ENCODE measurements around the gene HERPUD2. TPM values are rescaled to one million over a fixed set of nuclear protein-coding genes. Genes with fewer than 3 reads are reported as not detected.
A peak's percentile ranks its signal among the peaks of the same experiment; 100 is the strongest.
"Not testable (repeated sequence)": the region's sequence is repeated elsewhere in the genome, so short reads cannot be mapped to it uniquely, and the experiment has no call there.

Gene HERPUD2
- total RNA-seq, 1 donor = 61.1 TPM

DNA sequence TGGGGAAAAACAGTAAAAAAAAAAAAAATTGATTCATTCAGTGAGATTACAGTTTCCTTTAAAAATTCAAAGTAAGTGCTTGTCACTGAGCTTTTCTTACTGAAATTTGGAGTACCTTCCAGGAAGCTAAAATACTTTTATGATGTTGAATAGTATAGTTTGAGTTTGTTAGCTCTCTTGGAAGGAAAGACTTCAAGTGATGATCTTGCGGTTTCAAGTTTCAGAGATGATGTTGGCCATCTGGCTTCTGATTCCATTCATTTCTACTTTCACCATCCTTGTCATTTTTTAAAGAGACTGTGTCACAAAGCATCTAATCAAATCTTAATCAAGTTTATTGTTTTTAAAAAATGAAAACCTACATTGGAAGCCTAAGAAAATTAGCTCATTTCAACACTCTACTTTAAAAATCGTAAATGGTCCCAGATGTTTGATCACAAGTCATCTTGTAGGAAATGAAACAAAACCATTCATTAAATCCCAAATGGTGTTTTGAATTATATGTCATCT lies 4.9 kb upstream of the HERPUD2 start:
- Histone ChIP-seq H3K9me3 (ENCODE audit: low read depth, low read length) (no peaks in the 10 kb centered on the region), H3K27me3 (ENCODE audit: insufficient read depth, low read length) (no peaks in the 10 kb centered on the region), H3K4me1 (ENCODE audit: insufficient read depth, low read length) (peaks cover 22% of the 10 kb centered on the region), H3K4me3 (ENCODE audit: low read length) (no peak overlapping the region)

DNA sequence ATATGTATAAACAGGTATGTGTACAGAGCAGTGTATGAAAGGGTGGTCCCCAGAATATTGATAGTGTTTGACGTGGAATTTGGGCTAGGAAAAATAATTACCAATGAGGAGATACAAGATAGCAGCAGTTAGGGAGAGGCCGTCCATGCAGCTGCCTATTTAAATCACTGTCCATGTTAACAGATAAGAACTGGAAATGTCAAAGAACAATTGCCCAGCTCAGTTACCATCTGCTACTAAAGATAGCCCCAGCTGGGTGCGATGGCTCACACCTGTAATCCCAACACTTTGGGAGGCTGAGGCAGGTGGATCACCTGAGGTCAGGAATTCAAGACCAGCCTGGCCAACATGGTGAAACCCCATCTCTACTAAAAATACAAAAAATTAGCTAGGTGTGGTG lies 3.4 kb upstream of the HERPUD2 start:
- not testable (repeated sequence) for H3K4me3 ChIP-seq (ENCODE audit: low read length); H3K27me3 ChIP-seq (ENCODE audit: insufficient read depth, low read length); H3K9me3 ChIP-seq (ENCODE audit: low read depth, low read length)
- H3K4me1 ChIP-seq (ENCODE audit: insufficient read depth, low read length) = peaks cover 31% of the 10 kb centered on the region

DNA sequence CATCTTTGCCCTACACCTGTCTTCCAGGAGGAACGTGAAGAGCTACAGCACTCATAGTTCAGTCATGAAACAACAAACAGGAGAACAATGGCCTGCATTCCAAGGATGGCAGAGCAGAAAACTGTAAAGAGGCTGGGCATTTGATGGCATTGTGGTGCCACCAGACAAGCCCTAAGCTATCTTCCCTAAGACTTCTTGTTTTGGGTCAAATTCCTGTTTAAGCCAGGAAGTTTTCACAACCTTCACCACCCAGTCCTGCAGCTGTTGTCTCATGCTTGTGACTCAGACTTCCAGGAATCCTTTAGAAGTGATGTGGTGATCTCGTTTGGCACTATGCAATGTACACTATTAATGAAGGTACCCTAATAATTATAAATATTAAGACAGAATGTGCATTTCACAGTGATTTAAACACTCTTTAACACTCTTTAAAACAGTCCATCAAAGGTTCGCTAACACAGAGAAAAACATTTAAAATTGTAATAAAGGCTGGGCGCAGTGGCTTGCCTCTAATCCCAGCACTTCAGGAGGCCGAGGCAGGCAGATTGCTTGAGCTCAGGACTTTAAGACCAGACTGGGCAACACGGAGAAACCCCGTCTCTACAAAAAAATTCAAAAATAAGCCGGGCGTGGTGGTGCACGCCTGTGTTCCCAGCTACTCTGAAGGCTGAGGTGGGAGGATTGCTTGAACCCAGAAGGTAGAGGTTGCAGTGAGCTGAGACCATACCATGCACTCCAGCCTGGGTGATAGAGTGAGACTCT lies 2.7 kb upstream of the HERPUD2 start:
- Histone ChIP-seq H3K27me3 (ENCODE audit: insufficient read depth, low read length) (no peaks in the 10 kb centered on the region), H3K9me3 (ENCODE audit: low read depth, low read length) (no peaks in the 10 kb centered on the region), H3K4me3 (ENCODE audit: low read length) (no peak overlapping the region), H3K4me1 (ENCODE audit: insufficient read depth, low read length) (peaks cover 38% of the 10 kb centered on the region)

DNA sequence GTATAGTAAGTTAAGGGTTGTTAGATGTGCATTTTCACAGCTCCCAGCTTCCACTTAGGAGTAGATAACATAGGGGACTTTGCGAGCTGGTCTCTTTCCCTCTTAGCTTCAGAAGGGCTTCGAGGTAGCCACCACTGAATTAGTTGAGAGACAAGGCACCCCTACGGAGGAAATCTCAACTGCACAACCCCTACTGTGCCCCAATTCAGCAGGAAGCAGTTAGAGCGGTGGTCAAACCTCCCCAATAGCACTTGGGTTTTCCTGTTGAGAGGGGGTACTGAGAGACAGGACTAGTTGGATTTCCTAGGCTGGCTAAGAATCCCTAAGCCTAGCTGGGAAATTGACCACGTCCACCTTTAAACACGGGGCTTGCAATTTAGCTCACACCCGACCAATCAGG lies 1.1 kb upstream of the HERPUD2 start:
- H3K4me3 ChIP-seq (ENCODE audit: low read length) = peak overlapping the region; percentile 90
- H3K4me1 ChIP-seq (ENCODE audit: insufficient read depth, low read length) = peaks cover 51% of the 10 kb centered on the region
- no peaks in the 10 kb centered on the region for H3K9me3 ChIP-seq (ENCODE audit: low read depth, low read length)
- H3K27me3 ChIP-seq (ENCODE audit: insufficient read depth, low read length) = no peaks in the 10 kb centered on the region

DNA sequence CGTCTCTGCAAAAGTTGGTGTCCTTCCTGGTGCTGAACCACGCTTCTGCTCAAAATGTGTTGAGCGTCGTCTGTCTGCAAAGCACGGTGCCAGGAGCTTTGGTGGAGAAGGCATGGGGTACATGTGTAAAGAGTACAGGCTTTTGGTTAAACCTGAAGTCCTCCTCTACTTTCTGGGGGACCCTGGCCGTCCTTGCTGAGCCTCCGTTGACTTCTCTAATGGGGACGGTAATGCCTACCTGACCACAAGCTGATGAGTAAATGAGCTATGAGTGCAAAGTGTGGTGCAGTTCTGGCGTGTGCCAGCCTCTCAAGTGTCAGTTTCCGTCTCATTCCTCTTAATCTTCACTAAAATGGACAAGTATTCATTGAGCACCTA lies 527 bp upstream of the HERPUD2 start:
- peaks cover 56% of the 10 kb centered on the region for H3K4me1 ChIP-seq (ENCODE audit: insufficient read depth, low read length)
- H3K4me3 ChIP-seq (ENCODE audit: low read length) = peak overlapping the region; percentile 90
- no peaks in the 10 kb centered on the region for H3K27me3 ChIP-seq (ENCODE audit: insufficient read depth, low read length)
- no peaks in the 10 kb centered on the region for H3K9me3 ChIP-seq (ENCODE audit: low read depth, low read length)

DNA sequence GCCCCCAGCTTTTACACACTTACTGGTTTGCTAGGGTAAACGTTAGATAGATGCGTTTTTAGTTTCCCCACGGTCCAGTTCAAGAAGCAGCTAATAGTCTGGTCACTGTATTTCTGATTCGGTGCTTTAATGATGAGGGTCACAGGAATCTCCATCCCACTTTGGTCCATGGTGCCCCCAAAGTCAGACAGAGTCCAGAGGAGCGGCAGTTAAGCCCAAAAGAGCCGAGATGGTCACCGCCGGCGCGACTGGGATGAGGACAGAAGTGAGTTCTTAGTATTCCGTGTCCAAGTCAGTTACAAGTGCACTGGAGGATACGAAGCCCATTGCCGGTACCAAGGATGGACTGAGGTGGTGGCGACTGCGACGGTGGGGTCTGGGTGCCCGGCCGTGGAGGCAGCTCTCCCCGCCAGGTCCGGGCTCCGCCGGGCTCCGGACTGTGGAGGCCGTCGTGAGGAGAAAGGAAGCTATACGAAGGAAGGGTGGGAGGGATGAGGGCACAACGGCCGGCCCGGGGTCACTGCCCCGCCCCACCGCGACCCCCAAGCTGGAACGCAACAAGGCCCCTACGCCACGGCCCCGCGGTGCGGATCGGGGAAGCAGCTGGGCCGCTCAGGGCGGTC lies 663 bp downstream of the HERPUD2 start:
- Histone ChIP-seq H3K27me3 (ENCODE audit: insufficient read depth, low read length) (no peaks in the 10 kb centered on the region), H3K4me3 (ENCODE audit: low read length) (peak overlapping the region; percentile 90), H3K9me3 (ENCODE audit: low read depth, low read length) (no peaks in the 10 kb centered on the region), H3K4me1 (ENCODE audit: insufficient read depth, low read length) (peaks cover 64% of the 10 kb centered on the region)

DNA sequence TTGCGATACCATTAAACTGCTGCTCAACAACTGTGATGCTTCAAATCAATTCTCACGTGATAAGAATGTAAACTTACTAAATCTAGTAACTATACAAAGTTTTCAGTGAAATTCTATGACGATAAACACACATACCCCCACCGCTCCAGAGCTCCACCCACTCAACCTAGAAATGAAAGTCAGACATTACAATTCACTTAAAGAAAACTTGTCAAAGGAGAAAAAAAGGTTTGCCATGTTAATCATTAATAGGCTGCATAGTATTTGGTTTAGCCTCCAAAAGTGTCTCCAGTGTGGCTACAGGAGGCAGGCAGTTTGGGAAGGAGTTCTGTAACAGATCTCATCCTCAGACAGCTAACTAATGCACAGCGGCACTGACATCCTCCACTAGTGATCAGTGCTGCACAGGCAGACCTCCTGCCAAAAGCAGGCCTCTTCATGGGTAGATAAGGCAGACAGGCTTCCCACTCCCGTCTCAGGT lies 3.1 kb downstream of the HERPUD2 start:
- H3K9me3 ChIP-seq (ENCODE audit: low read depth, low read length) = no peaks in the 10 kb centered on the region
- peaks cover 61% of the 10 kb centered on the region for H3K4me1 ChIP-seq (ENCODE audit: insufficient read depth, low read length)
- no peaks in the 10 kb centered on the region for H3K27me3 ChIP-seq (ENCODE audit: insufficient read depth, low read length)
- H3K4me3 ChIP-seq (ENCODE audit: low read length) = peak overlapping the region; percentile 31

DNA sequence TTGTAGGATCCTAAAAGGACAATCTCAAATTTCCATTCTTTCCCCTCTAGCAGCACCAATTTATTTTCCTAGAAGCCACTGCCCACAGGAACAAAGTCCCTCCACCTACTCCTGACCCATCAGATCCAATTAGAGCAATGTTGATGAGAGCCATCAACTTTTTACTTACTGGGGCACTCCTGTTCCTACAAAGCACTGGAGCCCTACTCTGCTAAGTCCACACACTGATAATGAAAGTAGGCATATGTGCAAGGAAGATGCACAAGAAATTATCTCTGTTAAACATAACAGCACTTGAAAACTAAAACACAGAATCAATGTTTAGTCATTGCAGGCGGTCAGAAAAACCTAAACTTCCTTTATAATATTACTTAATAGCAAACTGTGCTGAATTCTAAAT lies 3.6 kb downstream of the HERPUD2 start:
- H3K27me3 ChIP-seq (ENCODE audit: insufficient read depth, low read length) = no peaks in the 10 kb centered on the region
- peak overlapping the region; percentile 31 for H3K4me3 ChIP-seq (ENCODE audit: low read length)
- H3K9me3 ChIP-seq (ENCODE audit: low read depth, low read length) = no peaks in the 10 kb centered on the region
- peaks cover 56% of the 10 kb centered on the region for H3K4me1 ChIP-seq (ENCODE audit: insufficient read depth, low read length)

DNA sequence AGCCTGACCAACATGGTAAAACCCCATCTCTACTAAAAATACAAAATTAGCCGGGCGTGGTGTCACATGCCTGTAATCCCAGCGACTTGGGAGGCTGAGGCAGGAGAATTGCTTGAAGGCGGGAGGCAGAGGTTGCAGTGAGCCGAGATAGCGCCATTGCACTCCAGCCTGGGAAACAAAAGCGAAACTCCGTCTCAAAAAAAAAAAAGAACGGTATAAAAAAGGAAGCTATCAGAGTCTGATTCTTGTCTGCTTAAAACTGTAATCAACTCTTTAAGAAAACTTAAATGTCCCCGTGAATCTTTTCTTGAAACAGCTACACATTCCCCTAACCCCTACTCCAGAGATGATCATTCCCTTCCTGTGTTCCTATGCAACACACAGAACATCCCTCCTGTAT lies 4.3 kb downstream of the HERPUD2 start:
- peaks cover 48% of the 10 kb centered on the region for H3K4me1 ChIP-seq (ENCODE audit: insufficient read depth, low read length)

DNA sequence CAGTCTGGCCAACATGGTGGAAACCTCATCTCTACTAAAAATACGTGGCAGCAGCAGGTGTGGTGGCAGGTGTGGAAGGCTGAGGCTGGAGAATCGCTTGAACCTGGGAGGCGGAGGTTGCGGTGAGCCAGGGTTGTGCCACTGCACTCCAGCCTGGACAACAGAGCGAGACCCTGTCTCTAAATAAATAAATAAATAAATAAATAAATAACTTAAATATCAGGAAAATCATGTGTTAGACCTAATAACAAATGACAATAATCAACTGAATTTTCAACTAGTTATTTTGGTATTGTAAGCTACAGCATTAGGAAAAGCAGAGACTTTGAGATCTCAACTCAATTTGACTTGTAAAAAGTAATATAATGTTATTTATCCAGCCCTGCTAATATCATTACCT lies 9.2 kb downstream of the HERPUD2 start:
- H3K4me1 ChIP-seq (ENCODE audit: insufficient read depth, low read length) = peaks cover 20% of the 10 kb centered on the region
- H3K9me3 ChIP-seq (ENCODE audit: low read depth, low read length) = no peaks in the 10 kb centered on the region
- no peaks in the 10 kb centered on the region for H3K27me3 ChIP-seq (ENCODE audit: insufficient read depth, low read length)

More for the DNA sequence above, 4.3 kb downstream of the HERPUD2 start:
- peak overlapping the region; percentile 19 for H3K4me3 ChIP-seq (ENCODE audit: low read length)
- H3K27me3 ChIP-seq (ENCODE audit: insufficient read depth, low read length); H3K9me3 ChIP-seq (ENCODE audit: low read depth, low read length): not testable (repeated sequence)

DNA sequence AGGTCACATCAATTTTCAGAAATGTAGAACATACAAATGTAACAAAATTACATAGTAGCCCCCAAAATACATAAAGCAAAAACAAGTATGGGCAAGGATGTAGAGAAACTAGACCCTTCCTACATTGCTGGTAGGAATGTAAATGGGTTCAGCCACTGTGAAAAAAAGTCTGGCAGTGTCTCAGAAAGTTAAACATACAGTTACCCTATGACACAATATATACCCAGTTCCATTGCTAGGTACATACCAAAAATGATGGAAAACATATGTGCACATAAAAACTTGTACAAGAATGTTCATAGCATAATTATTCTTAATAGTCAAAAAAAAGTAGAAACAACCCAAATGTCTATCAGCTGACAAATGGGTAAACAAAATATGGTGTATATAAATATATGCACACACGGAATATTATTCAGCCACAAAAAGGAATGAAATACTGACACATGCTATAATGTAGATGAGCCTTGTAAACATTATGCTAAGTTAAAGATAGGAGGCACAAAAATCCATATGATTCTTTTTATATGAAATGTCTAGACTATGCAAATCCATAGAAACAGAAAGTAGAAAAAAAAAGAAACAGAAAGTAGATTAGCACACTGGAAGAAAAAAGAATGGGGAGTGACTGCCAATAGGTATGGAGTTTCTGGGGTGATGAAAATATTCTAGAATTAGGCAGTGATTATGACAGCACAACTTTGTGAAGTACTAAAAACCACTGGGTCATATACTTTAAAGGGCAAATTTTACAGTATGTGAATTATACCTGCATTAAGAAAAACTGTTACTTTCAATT lies 13.5 kb downstream of the HERPUD2 start:
- Histone ChIP-seq H3K4me3 (ENCODE audit: low read length) (no peak overlapping the region), H3K4me1 (ENCODE audit: insufficient read depth, low read length) (peaks cover 22% of the 10 kb centered on the region), H3K9me3 (ENCODE audit: low read depth, low read length) (no peaks in the 10 kb centered on the region), H3K27me3 (ENCODE audit: insufficient read depth, low read length) (no peaks in the 10 kb centered on the region)

More for the DNA sequence above, 9.2 kb downstream of the HERPUD2 start:
- H3K4me3 ChIP-seq (ENCODE audit: low read length) = no peak overlapping the region

DNA sequence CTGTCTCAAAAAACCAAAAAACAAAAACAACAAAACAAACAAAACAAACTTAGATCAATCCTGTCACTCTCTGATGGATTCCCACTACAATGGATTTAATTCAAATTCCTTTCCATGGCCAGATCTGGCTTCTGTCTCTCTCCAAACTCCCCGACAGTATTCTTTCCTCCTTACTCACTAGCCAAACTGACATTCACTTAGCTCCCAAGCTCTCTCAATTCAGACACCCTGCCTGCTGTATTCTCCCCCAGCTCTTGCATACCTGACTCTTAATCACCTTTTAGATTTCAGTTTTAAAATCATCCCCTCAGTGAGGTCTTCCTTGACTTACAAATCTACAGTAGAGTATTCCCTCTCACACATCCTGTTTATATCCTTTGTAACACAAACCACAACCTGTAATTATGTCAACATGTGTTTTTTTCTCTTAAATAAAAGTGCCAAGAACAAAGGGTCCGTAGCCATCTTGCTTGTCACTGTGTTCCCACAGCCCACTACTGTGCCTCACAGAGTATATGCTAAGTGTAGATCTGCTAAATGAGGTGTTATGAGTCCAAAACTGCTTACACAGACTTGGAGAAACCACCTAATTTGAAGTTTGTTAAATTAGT lies 14.4 kb downstream of the HERPUD2 start:
- no peaks in the 10 kb centered on the region for H3K9me3 ChIP-seq (ENCODE audit: low read depth, low read length)
- H3K27me3 ChIP-seq (ENCODE audit: insufficient read depth, low read length) = no peaks in the 10 kb centered on the region
- H3K4me3 ChIP-seq (ENCODE audit: low read length) = no peak overlapping the region
- H3K4me1 ChIP-seq (ENCODE audit: insufficient read depth, low read length) = peaks cover 22% of the 10 kb centered on the region

DNA sequence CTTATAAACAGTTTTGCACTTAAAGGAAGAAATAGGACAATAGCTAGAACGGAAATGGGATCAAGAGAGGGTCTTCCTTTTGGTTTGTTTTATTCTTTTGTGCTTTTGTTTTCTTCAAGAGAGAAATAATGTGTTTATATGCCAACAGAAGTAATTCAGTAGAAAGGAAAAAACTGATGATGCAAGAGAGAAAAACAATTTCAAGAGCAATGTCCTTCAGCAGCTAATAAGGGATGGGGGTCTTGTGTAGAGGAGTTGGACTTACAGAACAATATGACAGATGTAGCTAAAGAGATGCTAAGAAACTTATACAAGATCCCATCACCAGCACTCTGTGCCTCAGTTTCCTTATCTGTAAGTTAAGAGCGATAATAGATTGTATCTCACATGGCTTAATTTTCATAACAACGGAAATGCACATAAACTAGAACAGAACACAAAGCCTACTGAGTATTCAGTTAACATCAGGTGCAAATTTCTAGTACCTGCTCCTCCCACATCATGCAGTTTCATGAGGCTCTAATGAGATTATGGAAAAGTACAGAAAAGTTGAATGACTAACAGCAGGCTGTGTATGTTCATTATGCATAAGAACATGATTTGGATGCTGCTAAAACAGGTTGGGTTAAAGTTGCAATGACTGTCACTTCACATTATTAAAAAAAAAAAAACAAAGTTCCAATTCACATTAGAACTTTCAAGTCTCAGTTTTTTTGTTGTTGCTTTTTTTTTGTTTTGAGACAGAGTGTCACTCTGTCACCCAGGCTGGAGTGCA lies 17.2 kb downstream of the HERPUD2 start:
- Histone ChIP-seq H3K4me1 (ENCODE audit: insufficient read depth, low read length) (peaks cover 27% of the 10 kb centered on the region), H3K9me3 (ENCODE audit: low read depth, low read length) (no peaks in the 10 kb centered on the region), H3K27me3 (ENCODE audit: insufficient read depth, low read length) (no peaks in the 10 kb centered on the region), H3K4me3 (ENCODE audit: low read length) (no peak overlapping the region)

DNA sequence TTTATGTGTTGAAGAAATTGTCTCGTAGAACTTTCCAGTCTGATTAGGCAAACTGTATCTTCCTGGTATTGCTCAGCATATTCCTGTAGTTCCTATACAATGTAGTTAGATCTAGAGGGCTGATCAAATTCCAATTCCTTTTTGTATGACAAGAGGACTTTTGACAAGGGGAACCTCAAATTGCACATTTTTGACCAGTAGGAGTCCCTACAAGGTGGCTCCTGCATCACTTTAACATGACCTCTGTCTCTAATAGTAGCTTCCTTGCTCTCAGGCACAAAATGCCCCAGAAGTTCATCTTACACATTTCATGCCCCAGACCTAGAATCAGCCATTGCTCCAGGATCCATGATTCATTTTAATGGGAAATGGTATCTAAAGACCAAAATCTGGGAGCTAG lies 18.7 kb downstream of the HERPUD2 start:
- Histone ChIP-seq H3K4me1 (ENCODE audit: insufficient read depth, low read length) (peaks cover 22% of the 10 kb centered on the region), H3K4me3 (ENCODE audit: low read length) (no peak overlapping the region), H3K27me3 (ENCODE audit: insufficient read depth, low read length) (no peaks in the 10 kb centered on the region), H3K9me3 (ENCODE audit: low read depth, low read length) (no peaks in the 10 kb centered on the region)
